ENCODE data around the gene PCCB.

DNA sequence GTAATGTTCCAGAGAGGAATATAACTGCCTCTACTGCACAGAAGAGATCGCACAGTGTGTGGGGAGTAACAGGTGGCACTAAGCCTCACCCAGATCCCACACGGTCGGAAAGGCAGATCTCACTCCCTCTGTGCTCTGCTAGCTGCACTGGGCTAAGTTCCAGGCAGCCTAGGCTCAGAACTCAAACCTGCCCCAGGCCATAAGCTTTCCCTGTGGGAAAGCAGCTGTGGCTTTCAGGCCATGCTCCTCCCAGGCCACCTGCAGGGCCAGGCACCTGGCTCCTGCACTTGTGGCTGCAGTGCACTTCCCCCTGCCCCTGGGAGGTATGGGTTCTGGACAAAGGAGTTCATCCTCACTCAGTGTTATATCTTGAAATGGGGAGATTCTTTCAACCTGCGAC, 27.5 kb downstream of the PCCB start:
- TF ChIP-seq, protein P1, sequence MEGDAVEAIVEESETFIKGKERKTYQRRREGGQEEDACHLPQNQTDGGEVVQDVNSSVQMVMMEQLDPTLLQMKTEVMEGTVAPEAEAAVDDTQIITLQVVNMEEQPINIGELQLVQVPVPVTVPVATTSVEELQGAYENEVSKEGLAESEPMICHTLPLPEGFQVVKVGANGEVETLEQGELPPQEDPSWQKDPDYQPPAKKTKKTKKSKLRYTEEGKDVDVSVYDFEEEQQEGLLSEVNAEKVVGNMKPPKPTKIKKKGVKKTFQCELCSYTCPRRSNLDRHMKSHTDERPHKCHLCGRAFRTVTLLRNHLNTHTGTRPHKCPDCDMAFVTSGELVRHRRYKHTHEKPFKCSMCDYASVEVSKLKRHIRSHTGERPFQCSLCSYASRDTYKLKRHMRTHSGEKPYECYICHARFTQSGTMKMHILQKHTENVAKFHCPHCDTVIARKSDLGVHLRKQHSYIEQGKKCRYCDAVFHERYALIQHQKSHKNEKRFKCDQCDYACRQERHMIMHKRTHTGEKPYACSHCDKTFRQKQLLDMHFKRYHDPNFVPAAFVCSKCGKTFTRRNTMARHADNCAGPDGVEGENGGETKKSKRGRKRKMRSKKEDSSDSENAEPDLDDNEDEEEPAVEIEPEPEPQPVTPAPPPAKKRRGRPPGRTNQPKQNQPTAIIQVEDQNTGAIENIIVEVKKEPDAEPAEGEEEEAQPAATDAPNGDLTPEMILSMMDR (IDR thresholded peaks at IDR 0.05; ENCODE audit: low read depth, low read length): no peak
- no peak for TF ChIP-seq EZH2phosphoT487 (IDR thresholded peaks at IDR 0.05; ENCODE audit: low read depth)

All from OCI-LY3 (cell line).